Raji (cell line): ENCODE results near the gene MACF1.

Source experiments
- POLR2A ChIP-seq: IDR thresholded peaks from 2 replicates; pipeline ENCODE4 v1.6.1; 2011; ENCODE audit warnings: low read depth, low read length, control low read depth; ENCODE audit not compliant: insufficient read depth

The MACF1 gene

DNA sequence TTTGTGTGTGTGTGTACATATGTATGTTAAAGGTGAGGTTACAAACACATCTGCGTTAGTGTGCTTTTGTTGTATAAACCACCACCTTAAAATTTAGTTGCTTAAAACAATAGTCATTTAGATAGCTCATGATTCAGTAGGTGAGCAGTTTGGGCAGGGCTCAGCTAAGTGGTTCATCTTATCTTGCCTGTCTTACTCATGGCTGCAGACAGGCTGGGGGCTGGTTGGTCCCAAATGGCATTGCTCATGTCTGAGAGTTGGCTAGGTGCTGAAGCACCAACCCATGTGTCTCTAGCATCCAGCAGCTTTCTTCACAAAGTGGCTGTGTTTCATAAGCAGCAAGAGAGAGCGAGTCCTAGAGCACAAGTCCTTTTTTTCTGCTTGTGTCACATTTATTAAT, 91.4 kb downstream of the MACF1 start:
- TF ChIP-seq POLR2A = no peak

DNA sequence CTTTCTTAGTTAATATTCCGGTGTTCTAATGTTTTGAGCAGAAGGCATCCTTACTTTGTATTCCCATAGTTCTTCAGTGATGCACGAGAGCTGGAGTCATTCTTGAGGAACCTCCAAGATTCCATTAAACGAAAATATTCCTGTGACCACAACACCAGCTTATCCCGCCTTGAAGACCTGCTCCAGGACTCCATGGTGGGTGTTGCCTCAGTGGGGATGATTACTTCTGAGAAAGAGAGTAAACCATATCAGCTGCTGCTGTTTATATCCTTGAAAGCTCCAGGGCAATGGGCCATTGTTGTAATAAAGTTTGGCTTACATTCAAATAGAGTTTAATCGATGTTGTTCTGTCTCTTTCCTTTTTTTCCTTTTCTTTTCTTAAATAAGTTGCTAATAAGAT, 93.1 kb downstream of the MACF1 start:
- TF ChIP-seq POLR2A = no peak

DNA sequence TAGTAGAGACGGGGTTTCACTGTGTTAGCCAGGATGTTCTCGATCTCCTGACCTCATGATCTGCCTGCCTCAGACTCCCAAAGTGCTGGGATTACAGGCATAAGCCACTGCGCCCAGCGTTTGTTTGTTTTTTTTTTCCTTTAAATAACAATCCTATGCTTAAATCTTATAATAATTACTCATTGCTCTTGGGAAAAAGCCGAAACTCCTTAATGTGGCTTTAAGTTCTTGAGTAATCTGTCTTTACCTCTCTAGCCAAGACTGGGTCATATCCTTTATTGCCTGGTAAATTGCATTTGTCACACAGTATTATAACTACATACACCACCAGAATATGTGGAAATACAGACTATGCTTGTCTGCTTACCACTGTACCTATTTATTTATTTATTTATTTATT, 97.1 kb downstream of the MACF1 start:
- TF ChIP-seq POLR2A = no peak

DNA sequence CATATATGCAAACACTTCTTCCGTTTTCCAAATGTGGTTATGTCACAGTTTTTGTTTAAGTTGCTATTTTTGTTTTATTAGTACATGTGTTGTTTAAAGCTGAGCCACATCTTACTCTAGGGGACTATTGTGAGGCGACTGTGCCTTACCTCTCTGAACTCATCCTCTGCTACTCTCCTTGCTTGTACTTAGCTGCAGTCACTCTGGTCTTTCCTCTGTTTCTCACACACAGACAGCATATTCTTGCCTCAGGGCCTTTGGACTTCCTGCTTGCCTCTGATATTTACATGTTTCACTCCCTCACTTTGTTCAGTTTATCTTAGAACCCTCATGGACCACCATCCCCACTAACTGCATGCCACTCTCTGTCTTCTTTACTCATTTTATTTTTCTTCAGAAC, 101.1 kb downstream of the MACF1 start:
- no peak for TF ChIP-seq POLR2A

DNA sequence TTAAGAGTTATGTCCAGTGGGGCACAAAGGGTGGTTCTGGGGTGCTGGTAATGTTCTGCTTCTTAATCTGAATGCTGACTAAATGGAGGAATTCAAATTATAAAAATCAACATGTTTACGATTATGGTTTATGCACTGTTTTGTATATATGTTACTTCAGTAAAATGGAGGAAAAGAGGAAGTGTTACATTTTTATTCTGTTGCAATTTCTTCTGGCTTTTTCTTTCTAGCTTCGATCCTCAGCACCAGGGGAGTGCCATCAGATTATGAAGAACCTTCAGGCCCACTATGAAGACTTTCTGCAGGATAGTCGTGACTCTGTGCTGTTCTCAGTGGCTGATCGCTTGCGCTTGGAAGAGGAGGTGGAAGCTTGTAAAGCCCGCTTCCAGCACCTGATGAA, 105.5 kb downstream of the MACF1 start:
- TF ChIP-seq POLR2A = no peak

DNA sequence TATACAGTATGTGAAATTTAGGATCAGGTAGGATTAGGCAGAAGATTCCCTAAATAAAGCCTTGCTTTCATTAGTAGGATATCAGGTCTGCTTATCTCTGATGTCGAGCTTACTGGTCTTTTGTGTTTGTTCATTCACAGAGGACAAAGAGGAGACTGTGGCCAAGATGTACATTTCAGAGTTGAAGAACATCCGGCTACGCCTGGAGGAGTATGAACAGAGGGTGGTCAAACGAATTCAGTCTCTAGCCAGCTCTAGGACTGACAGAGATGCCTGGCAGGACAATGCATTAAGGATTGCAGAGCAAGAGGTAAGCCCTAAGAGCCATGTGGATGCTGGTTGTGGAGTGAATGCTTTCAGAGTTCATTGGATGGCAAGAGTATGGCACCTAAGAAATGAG, 106.2 kb downstream of the MACF1 start:
- TF ChIP-seq POLR2A = no peak

DNA sequence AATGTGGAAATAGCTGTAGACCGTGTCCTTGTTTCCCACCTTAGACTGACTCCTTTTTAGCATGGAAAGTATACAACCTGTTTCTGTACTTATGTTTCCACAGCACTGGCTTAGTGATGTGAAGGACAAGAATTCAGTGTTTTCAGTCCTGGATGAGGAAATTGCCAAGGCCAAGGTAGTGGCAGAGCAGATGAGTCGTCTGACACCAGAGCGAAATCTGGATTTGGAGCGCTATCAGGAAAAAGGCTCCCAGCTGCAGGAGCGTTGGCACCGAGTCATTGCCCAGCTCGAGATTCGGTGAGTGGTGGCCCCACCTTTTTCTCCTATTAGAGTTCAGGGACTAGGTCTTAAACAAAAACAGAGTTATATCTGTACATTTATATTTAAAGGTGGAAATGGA, 112.6 kb downstream of the MACF1 start:
- TF ChIP-seq POLR2A = no peak

DNA sequence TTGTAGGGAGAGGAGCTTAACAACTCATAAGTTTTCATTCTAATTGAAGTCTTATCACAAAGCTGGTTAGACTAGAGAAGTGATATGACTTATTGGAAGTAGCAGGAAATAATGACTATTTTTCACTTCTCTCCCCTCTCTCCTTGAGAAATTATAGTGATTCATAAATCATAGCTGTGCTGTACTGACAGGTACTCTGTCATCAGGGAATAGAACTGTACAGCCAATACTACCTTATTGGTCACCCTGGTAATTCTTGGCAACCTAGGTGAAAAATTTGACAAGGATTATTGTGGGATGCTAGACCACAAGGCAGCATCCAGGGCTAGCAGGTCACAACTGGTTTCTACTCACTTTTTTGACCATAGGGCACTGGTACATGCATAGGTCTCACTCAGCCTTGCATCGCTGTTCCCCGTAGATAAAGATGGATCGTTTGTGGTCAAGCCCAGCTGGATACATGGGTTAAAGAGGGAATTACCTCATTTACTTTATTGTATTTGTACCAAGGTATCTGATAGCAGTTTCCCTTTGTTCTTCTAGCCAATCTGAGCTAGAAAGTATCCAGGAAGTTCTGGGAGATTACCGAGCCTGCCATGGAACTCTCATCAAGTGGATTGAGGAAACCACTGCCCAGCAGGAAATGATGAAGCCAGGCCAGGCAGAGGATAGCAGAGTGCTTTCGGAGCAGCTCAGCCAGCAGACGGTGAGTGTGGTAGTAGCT, 113.6 kb downstream of the MACF1 start:
- no peak for TF ChIP-seq POLR2A

DNA sequence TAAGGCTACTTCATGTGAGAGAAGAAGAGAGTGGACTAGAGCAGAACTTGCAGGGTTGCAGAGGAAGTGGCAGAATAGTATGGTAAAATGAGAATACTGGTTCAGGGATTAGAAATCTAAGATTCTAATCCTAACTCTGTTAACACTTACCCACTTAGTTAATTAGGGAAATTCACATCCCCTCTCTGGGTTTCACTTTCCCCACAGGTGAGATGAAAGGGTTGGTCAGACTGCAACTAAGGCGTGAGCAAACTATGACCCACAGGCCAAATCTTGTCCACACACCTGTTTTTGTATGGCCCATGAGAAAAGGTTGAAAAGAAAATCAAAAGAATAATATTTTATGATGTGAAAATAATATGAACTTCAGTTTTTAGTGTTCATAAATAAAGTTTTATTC, 117.5 kb downstream of the MACF1 start:
- TF ChIP-seq POLR2A = no peak

DNA sequence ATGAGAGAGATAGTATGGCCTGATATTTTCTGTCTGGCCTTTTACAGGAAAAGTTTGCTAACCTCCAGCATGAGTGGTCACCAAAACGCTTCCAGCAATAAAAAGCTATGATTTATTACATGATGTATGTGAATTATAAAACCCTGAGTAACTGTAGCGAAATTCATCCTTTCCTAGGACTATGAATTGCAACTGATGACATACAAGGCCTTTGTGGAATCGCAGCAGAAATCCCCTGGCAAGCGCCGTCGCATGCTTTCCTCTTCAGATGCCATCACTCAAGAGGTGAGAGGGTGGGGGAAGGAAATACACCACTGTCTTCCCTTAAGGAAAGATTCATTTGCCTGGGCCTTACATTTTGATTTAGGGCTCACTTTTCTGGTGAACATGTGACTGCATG, 117.9 kb downstream of the MACF1 start:
- no peak for TF ChIP-seq POLR2A

DNA sequence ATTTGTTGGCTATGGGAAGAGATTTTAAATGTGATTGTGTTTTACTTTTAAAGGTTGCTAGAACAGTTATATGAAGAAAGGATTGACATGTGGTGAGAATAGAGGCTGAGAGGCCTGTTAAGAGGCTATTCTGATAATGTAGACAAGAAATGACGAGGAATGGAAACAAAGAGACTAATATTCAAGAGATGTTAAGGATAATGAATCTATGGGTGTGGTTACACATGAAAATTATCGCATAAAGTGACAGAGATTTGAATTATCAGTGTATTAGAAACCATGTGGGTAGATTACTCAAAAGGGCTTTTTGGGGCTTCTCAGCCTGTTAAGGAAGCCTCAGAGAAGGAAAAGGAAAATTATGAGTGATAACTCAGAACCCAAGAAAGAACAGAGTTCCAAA, 120.4 kb downstream of the MACF1 start:
- TF ChIP-seq POLR2A = no peak

DNA sequence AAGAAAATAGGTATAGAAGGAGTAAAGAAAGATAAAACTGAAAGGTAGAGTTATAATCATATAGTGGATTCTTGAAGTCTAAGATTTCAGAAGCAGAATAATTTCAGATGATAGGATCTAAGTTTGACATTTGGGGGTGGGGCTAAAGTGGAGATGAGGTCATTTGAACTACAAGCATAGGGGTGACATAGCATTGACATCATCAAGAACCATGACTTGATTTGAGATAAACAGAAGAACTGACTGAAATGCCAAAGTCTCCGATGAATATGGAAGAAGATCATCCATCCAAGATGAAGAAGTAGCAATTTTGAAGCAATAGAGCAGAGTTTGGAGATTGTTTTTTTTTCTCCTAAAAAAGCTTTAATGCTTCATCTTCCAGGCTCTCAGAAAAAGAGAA, 122.3 kb downstream of the MACF1 start:
- no peak for TF ChIP-seq POLR2A

DNA sequence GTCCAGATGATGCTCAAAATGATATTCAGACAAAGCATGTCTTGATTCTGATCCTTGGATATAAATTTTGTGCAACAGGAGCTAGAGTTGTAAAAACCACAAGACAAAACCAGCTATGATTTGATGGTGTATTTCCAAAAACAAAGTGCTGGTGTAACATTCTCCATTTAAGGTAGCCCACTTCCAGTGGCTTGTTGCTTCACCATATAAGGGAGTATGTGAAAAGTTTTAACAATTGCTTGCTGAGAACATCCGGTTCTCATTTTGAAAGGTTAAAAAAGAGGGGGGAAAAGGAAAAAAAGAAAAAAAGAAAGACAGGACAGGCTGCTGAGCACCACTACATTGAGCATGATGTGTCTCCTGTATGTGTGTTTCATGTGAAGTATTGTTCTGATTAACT, 123.6 kb downstream of the MACF1 start:
- no peak for TF ChIP-seq POLR2A

DNA sequence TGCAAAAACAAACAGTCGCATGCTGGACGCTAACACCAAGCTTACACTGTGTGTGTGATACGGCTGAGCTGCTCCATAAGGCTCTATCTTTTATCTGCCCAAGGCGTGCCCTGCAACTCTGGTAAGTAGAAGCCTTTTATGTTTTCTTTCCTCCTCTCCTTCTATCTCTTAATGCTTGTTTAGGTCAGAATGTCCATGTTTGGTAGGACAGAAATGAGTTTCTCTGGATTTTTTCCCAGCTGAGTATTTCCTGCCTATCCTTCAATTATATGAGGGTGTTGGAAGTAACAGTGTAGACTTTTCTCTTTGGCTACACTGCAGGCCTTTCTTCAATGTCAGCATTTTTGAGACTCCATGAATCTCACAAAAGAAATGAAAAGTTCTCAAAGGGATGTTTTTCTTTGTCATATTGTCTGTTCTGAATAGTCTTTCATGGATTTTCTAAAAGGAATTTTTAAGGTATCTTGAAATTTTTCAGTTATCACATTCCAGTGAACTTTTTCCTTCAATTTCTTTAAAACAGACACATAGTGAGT, 124.2 kb downstream of the MACF1 start:
- TF ChIP-seq POLR2A = no peak

DNA sequence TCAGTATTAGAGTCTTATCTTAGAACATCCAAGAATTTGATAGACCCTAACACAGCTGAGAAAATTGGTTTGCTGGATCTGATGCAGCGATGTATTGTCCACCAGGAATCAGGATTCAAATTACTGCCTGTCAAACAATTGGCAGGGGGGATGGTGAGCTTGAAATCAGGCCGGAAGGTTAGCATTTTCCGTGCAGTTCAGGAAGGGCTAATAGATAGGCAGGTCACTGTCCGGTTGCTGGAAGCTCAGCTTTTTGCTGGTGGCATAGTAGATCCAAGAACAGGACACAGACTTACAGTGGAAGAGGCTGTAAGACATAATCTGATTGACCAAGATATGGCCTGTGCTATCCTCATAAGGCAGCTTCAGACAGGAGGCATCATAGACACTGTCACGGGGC, 127.2 kb downstream of the MACF1 start:
- no peak for TF ChIP-seq POLR2A

DNA sequence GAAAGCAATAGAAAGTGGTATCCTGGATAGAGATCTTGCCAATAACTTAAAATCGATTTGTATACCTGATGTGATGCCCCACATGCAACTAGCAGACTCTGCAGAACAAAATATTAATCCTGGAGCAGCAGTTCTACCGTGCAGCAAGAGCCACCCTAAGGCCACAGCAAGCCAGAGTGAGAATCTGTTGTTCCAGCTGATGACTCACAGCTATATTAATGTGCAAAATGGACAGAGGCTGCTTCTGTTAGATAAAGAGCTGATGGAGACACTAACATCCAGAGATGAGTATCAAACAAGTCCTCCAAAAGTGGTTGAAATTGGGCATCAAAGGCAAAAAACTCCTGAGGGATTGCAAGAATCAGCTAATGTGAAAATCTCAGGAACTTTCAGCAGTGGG, 127.8 kb downstream of the MACF1 start:
- TF ChIP-seq POLR2A = no peak

DNA sequence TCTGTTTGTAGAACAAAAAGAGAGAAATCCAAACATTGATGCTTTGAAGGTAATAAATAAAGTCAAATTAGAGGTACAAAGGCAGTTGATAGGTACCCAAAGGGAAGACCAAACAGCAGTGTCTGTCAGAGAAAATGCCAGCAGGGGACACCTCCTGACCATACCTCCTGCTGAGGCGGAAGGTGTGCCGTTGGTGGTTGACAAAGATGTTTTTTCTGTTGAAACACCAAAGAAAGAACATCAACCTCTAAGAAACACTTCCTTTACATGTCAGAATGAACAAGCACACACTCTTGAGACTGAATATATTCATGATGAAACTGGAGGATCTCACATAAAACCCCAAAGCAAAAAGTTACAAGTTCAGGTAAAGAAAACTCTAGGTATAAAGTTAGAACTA, 128.3 kb downstream of the MACF1 start:
- TF ChIP-seq POLR2A = no peak
